Endothelial cell of umbilical vein (primary cell): Measurements from ENCODE around the gene FBXW4. TPM values are rescaled to one million over a fixed set of nuclear protein-coding genes. Genes with fewer than 3 reads are reported as not detected.

Experiments used
- BruUV-seq: library from RNA; stranded (reverse); fragments of 400-500 nt; replicated peaks from 2 replicates; lab custom pipeline; 2021; lab: Mats Ljungman, UMichigan
- CTCF ChIA-PET: fragments of 300-600, 350-600 bp; sonication (Branson Sonifier 250); formaldehyde crosslinking; loops from one replicate; lab custom pipeline; 2021; ENCODE audit warnings: antibody characterized with exemption, inconsistent platforms; lab: Charles Lee
- POLR2A ChIA-PET: fragments of 300-600, 350-600 bp; sonication (Branson Sonifier 250); formaldehyde crosslinking; loops from one replicate; lab custom pipeline; 2021; ENCODE audit warnings: antibody characterized with exemption, inconsistent platforms; lab: Charles Lee
- DNase-seq: peaks from one replicate; pipeline ENCODE4 v3.0.0-alpha.2; 2011; ENCODE audit warnings: low read depth, low spot score
- FAIRE-seq: peaks from 2 replicates; lab custom pipeline; 2011; peaks lifted over from hg19 to GRCh38; lab: Jason Lieb, UNC
- H2AFZ ChIP-seq: 2 replicates; pipeline ENCODE4 v1.6.0; 2012; ENCODE audit warnings: low read depth, low read length, control low read depth, inconsistent platforms
- H3K27ac ChIP-seq: 2 replicates; pipeline ENCODE4 v1.5.1; 2011; ENCODE audit warnings: low read depth, mild to moderate bottlenecking, control low read depth, low read length, moderate library complexity; ENCODE audit not compliant: insufficient read depth
- H3K27me3 ChIP-seq, 2 experiments: 2 replicates each; pipeline versions ENCODE4 v1.6.0 to v1.6.1; 2011; ENCODE audit warnings: low read length in 2 of 2, mixed read lengths in 1 of 2; ENCODE audit not compliant: control insufficient read depth in 2 of 2, insufficient read depth in 2 of 2
- H3K36me3 ChIP-seq, 2 experiments: 2 replicates in 1 of 2; 3 replicates in 1 of 2; pipeline ENCODE4 v1.5.1; 2011; ENCODE audit warnings: low read length in 2 of 2, mild to moderate bottlenecking in 1 of 2, moderate library complexity in 1 of 2; ENCODE audit not compliant: control insufficient read depth in 2 of 2, insufficient read depth in 2 of 2; ENCODE audit errors: extremely low read depth in 1 of 2
- H3K4me1 ChIP-seq: 3 replicates; pipeline ENCODE4 v1.5.1; 2011; ENCODE audit warnings: mild to moderate bottlenecking, low read length; ENCODE audit not compliant: control insufficient read depth, insufficient read depth; ENCODE audit errors: extremely low read depth
- H3K4me2 ChIP-seq: 2 replicates; pipeline ENCODE4 v1.6.1; 2011; ENCODE audit warnings: low read length, control low read depth, mixed read lengths; ENCODE audit not compliant: insufficient read depth
- H3K4me3 ChIP-seq, 3 experiments: fragments of 200-600 bp in 1 of 3; sonication (generic), shearing (Covaris generic) in 1 of 3; replicated peaks in 1 of 3; 2 replicates each; pipeline ENCODE4 v1.5.1; 2011 to 2016; ENCODE audit warnings: control low read depth in 3 of 3, low read length in 3 of 3, mild to moderate bottlenecking in 2 of 3, inconsistent platforms in 1 of 3, low read depth in 1 of 3, moderate library complexity in 1 of 3; ENCODE audit not compliant: insufficient read depth in 1 of 3
- H3K79me2 ChIP-seq: 2 replicates; pipeline ENCODE4 v1.6.0; 2012; ENCODE audit warnings: low read length, inconsistent platforms; ENCODE audit not compliant: control insufficient read depth, insufficient read depth
- H3K9ac ChIP-seq: replicated peaks from 2 replicates; pipeline ENCODE3; 2011; ENCODE audit warnings: low read length, control low read depth; ENCODE audit not compliant: insufficient read depth; ENCODE audit errors: extremely low read depth
- H3K9me1 ChIP-seq: replicated peaks from 3 replicates; pipeline ENCODE4 v1.6.0; 2011; ENCODE audit warnings: mild to moderate bottlenecking, low read length; ENCODE audit not compliant: control insufficient read depth, insufficient read depth; ENCODE audit errors: extremely low read depth
- H3K9me3 ChIP-seq: replicated peaks from 2 replicates; pipeline ENCODE4 v1.5.1; 2012; ENCODE audit warnings: low read length, inconsistent platforms; ENCODE audit not compliant: control insufficient read depth, insufficient read depth
- H4K20me1 ChIP-seq: replicated peaks from 2 replicates; pipeline ENCODE3; 2011; ENCODE audit warnings: mild to moderate bottlenecking, low read length; ENCODE audit not compliant: control insufficient read depth, insufficient read depth; ENCODE audit errors: extremely low read depth
- EZH2 ChIP-seq: IDR thresholded peaks from 2 replicates; pipeline ENCODE4 v1.6.1; 2012; ENCODE audit warnings: borderline replicate concordance, low read depth, mild to moderate bottlenecking, moderate library complexity, low read length, inconsistent platforms; ENCODE audit not compliant: severe bottlenecking
- FOS ChIP-seq: IDR thresholded peaks from 2 replicates; pipeline ENCODE4 v1.6.1; 2011; ENCODE audit warnings: mild to moderate bottlenecking, low read length, moderate library complexity, borderline replicate concordance; ENCODE audit not compliant: insufficient read depth
- GATA2 ChIP-seq: IDR thresholded peaks from 2 replicates; pipeline ENCODE4 v1.7.0; 2011; ENCODE audit warnings: low read depth, mild to moderate bottlenecking, moderate library complexity, mixed read lengths, low read length; ENCODE audit not compliant: insufficient read length, insufficient read depth
- JUN ChIP-seq: IDR thresholded peaks from 2 replicates; pipeline ENCODE4 v1.6.1; 2011; ENCODE audit warnings: borderline replicate concordance, low read depth; ENCODE audit not compliant: insufficient read length, insufficient read depth
- MYC ChIP-seq: IDR thresholded peaks from one replicate; pipeline ENCODE4 v1.6.1; 2011; ENCODE audit warnings: mild to moderate bottlenecking, low read depth, low read length
- POLR2A ChIP-seq: IDR thresholded peaks from 2 replicates; pipeline ENCODE4 v1.6.1; 2012; ENCODE audit warnings: low read depth, mild to moderate bottlenecking, control low read depth, low read length
- POLR2AphosphoS5 ChIP-seq: IDR thresholded peaks from 2 replicates; pipeline ENCODE4 v1.6.1; 2012; ENCODE audit warnings: low read depth, mild to moderate bottlenecking, control low read depth, low read length, moderate library complexity; ENCODE audit not compliant: insufficient read depth
- dilution Hi-C: fragments of 300-500 bp; cut with MboI; formaldehyde crosslinking; loops from one replicate; pipeline ENCODE4 v1.15.0; 2019; ENCODE audit warnings: low sequenced_read_pairs; ENCODE audit not compliant: extremely low pct_ligation_motif_present
- intact Hi-C: fragments of 100-400 bp; cut with micrococcal nuclease; formaldehyde crosslinking; loops from one replicate; pipeline ENCODE4 v1.10.0; 2022
- polyA plus RNA-seq, 4 experiments: library from polyadenylated mRNA; depleted of rRNA in 3 of 4; stranded (reverse) in 3 of 4; unstranded in 1 of 4; fragments of >200 nt; gene quantifications; 2 replicates each; pipeline versions ENCODE4 v1.2.1 to v1.2.3, GENCODE V29; 2011 to 2012; ENCODE audit warnings: missing spikeins in 1 of 4
- total RNA-seq: library from RNA; stranded (reverse); gene quantifications from 2 replicates; pipeline ENCODE4 v1.2.3, GENCODE V29; 2021
- TF ChIP-seq, protein P1 (sequence below): IDR thresholded peaks from 2 replicates; pipeline ENCODE4 v1.6.1; 2011; ENCODE audit not compliant: insufficient read depth, insufficient read length
- TF ChIP-seq, protein P2 (sequence below), 2 donors: IDR thresholded peaks; 1 replicate in 1 of 2; 2 replicates in 1 of 2; pipeline ENCODE4 v1.5.1; 2011; ENCODE audit warnings: low read length in 2 of 2, mild to moderate bottlenecking in 2 of 2, moderate library complexity in 2 of 2, control low read depth in 1 of 2, inconsistent platforms in 1 of 2, low read depth in 1 of 2; ENCODE audit not compliant: insufficient read depth in 1 of 2; ENCODE audit errors: extremely low read depth in 1 of 2

Gene FBXW4
- total and polyA plus RNA-seq, 2 donors (not counting 3 experiments of a cell fraction or from before 2014, with no cell fraction given), result 20.8 to 21.1 TPM

GRCh38 chr10:101655570-101655969 lies 39.4 kb downstream of the FBXW4 start:
- Histone ChIP-seq H3K27me3 (no peaks in the 10 kb centered on the region), H3K4me2 (no peak overlapping the region), H3K36me3 (peaks cover 5 to 16% of the 10 kb centered on the region in 2 experiments), H3K9me3 (no peaks in the 10 kb centered on the region), H3K79me2 (no peaks in the 10 kb centered on the region), H4K20me1 (no peaks in the 10 kb centered on the region), H3K9ac (no peak overlapping the region), H3K27ac (no peak overlapping the region), H3K4me3 (no peak overlapping the region), H2AFZ (no peak overlapping the region), H3K4me1 (no peaks in the 10 kb centered on the region), H3K9me1 (no peaks in the 10 kb centered on the region)
- CTCF ChIA-PET, result interaction anchor here (1.0 kb wide), 1 partner anchor 53 kb away, joined by 3 read pairs; no protein-coding TSS in a partner anchor
- intact Hi-C loops, result no loop called here
- TF ChIP-seq, protein P1, sequence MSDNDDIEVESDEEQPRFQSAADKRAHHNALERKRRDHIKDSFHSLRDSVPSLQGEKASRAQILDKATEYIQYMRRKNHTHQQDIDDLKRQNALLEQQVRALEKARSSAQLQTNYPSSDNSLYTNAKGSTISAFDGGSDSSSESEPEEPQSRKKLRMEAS, result no peak
- TF ChIP-seq JUN, result no peak
- TF ChIP-seq POLR2AphosphoS5, result no peak
- TF ChIP-seq GATA2, result no peak
- no peak for TF ChIP-seq MYC
- TF ChIP-seq, protein P2, sequence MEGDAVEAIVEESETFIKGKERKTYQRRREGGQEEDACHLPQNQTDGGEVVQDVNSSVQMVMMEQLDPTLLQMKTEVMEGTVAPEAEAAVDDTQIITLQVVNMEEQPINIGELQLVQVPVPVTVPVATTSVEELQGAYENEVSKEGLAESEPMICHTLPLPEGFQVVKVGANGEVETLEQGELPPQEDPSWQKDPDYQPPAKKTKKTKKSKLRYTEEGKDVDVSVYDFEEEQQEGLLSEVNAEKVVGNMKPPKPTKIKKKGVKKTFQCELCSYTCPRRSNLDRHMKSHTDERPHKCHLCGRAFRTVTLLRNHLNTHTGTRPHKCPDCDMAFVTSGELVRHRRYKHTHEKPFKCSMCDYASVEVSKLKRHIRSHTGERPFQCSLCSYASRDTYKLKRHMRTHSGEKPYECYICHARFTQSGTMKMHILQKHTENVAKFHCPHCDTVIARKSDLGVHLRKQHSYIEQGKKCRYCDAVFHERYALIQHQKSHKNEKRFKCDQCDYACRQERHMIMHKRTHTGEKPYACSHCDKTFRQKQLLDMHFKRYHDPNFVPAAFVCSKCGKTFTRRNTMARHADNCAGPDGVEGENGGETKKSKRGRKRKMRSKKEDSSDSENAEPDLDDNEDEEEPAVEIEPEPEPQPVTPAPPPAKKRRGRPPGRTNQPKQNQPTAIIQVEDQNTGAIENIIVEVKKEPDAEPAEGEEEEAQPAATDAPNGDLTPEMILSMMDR (IDR thresholded peaks at IDR 0.05; ENCODE audit: extremely low read depth in 1 of 2, insufficient read depth in 1 of 2, low read depth in 1 of 2, low read length in 2 of 2), result no peak
- no peak for TF ChIP-seq EZH2
- TF ChIP-seq FOS, result no peak
- TF ChIP-seq POLR2A, result no peak
- dilution Hi-C loops, result no loop called here
- DNase-seq (no peak), FAIRE-seq (no peak)
- POLR2A ChIA-PET, result no interaction called here
- BruUV-seq, result no TSS peak
